Activated naive CD4-positive, alpha-beta T cell treated with anti-CD3 and anti-CD28 coated beads, Interleukin-2, amount 10 ng/mL, durations not matched to agents 7 days and 5 days (primary cell): ENCODE measurements around the gene PSMB2.
A peak's percentile ranks its signal among the peaks of the same experiment; 100 is the strongest.

ENCODE experiments used
- CTCF ChIA-PET: fragments of 350-600 bp; sonication (Branson Sonifier 250); formaldehyde crosslinking; loops from one replicate; lab custom pipeline; 2021; ENCODE audit warnings: antibody characterized with exemption; lab: Charles Lee
- DNase-seq: peaks from one replicate; pipeline ENCODE4 v3.0.0-alpha.2; 2020
- H3K27ac Mint-ChIP-seq: one replicate; pipeline ENCODE4 v1.8.0; 2021; ENCODE audit warnings: mild to moderate bottlenecking, moderate library complexity, mixed read lengths
- H3K27me3 Mint-ChIP-seq: one replicate; pipeline ENCODE4 v1.8.0; 2021; ENCODE audit warnings: mild to moderate bottlenecking, mixed read lengths
- H3K36me3 Mint-ChIP-seq: one replicate; pipeline ENCODE4 v1.8.0; 2021; ENCODE audit warnings: mixed read lengths
- H3K4me1 Mint-ChIP-seq: one replicate; pipeline ENCODE4 v1.8.0; 2021; ENCODE audit warnings: mixed read lengths
- H3K4me3 Mint-ChIP-seq: one replicate; pipeline ENCODE4 v1.8.0; 2021; ENCODE audit warnings: mild to moderate bottlenecking, moderate library complexity, mixed read lengths
- H3K9me3 Mint-ChIP-seq: one replicate; pipeline ENCODE4 v1.8.0; 2021; ENCODE audit warnings: mixed read lengths

The PSMB2 gene

DNA sequence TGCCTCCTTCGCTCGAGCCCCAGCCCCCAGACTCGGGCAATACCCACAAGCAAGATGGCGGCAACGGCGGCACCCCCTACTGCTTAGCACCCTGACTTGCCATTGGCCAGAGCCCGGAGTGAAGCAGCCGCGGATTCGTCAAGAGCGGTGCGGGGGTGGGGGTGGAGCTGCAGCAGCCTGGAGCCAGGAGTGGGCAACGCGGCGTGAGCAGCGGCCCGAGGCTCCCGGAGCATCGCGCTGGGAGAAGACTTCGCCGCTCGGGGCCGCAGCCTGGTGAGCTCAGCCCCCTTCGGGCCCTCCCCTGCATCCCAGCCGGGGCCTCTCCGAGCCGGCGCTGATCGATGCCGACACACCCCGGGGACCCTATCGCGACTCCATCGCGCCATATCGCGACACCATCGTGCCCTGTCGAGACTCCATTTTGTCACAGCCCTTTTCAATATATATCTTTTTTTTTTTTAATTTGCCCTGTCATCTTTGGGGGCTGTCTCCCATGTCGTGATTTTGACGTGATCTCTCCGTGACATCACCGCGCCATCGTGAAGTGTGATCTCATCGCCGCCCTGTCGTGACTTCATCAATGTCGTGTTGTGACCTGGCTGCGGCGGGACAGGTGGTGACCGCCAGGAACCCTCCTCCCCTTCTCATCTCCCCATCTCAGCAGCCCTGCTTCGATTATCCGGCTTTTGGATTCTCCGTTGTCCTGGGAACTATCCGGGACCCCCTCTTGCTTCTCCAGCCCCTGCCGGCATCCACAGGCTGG is 83.5 kb downstream of the PSMB2 start, which contains the start of gene NCDN:
Gene NCDN, plus strand, starts transcription at position 189 of the 763 bp plus-strand sequence. Its CDS starts 392 bp downstream, at position 581.
- Mint-ChIP-seq H3K4me3 (peak within 1 kb of the TSS; percentile 95), H3K4me1 (peaks cover 50% of the 10 kb centered on the region), H3K9me3 (no peaks in the 10 kb centered on the region), H3K36me3 (peaks cover 5% of the 10 kb centered on the region), H3K27me3 (no peaks in the 10 kb centered on the region), H3K27ac (peak within 1 kb of the TSS; percentile 97)
- CTCF ChIA-PET, result interaction anchor here (1.6 to 9.2 kb wide), 2 partner anchors 52 to 107 kb away, joined by 5 to 85 read pairs; no protein-coding TSS in a partner anchor
- DNase-seq, result peak; percentile 98

DNA sequence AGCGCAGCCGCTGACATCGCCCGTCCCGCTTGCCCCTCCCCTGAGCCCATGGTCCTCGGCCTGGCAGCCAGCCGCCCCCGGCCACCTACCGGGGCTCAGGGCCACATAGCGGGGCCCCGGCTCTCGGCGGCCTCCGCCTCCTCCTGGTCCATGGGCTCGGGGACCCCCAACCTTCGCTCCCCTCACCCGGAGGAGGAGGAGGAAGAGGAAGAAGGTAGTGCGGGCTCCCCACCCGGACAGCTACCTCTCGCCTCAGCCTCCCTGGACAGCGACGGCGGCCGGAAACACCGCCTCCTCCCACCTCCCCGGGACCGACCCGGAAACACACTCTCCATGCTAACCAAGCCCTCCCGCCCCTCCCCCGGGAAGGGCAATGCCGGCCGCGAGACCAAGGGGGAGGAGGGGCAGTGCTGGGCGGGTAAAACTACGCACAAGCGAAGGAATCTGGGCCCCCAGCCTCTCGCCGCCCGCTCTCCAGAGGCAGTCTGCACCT is 84.2 kb downstream of the PSMB2 start, which contains the start of gene KIAA0319L:
Gene KIAA0319L, minus strand, starts transcription at position 286 of the 493 bp plus-strand sequence. CDS start 2,912 bp downstream, outside the sequence.
- DNase-seq, result peak; percentile 88
- Mint-ChIP-seq H3K4me3 (peak within 1 kb of the TSS; percentile 95), H3K36me3 (peaks cover 10% of the 10 kb centered on the region), H3K4me1 (peaks cover 50% of the 10 kb centered on the region), H3K27me3 (no peaks in the 10 kb centered on the region), H3K9me3 (no peaks in the 10 kb centered on the region), H3K27ac (peak within 1 kb of the TSS; percentile 97)
- CTCF ChIA-PET, result interaction anchor here (0.8 to 9.2 kb wide), 4 partner anchors 9 to 107 kb away, joined by 3 to 85 read pairs (median 6); no protein-coding TSS in a partner anchor

DNA sequence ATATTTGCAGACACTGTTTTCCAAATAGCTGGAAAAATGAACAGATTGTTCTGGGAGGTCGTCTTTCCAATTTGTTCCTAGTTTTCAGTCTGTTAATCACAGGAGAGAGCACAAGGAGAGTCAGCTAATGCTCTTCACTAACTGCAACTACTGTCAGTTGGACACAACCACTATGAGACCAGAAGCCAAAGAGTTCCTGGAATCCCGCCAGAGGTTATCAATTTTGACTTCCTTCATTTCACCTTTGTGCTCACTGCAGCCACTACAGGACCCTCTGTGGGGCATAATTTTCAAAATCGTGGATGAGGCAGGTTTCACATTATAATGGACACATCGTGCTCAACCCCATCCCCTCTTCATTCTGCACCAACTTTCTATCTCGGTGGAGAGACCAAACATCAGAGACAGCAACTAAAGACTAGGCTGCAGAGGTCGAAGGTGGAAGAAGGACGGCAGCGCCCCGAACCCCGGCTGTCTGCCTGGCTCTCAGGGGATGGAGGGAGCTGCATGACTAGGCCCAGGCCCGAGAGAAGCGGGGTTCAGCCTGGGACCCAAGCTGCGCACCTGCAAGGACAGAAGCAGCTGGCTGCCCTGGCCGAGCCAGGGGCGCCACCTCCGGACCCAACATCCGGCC is 84.7 kb downstream of the PSMB2 start:
- Mint-ChIP-seq H3K4me1 (peaks cover 49% of the 10 kb centered on the region), H3K27me3 (no peaks in the 10 kb centered on the region), H3K27ac (peak overlapping the region; percentile 97), H3K4me3 (peak overlapping the region; percentile 95), H3K9me3 (no peaks in the 10 kb centered on the region), H3K36me3 (peaks cover 16% of the 10 kb centered on the region)
- CTCF ChIA-PET, result interaction anchor here (0.8 to 9.2 kb wide), 5 partner anchors 9 to 115 kb away, joined by 3 to 85 read pairs (median 5); no protein-coding TSS in a partner anchor
- no peak for DNase-seq

DNA sequence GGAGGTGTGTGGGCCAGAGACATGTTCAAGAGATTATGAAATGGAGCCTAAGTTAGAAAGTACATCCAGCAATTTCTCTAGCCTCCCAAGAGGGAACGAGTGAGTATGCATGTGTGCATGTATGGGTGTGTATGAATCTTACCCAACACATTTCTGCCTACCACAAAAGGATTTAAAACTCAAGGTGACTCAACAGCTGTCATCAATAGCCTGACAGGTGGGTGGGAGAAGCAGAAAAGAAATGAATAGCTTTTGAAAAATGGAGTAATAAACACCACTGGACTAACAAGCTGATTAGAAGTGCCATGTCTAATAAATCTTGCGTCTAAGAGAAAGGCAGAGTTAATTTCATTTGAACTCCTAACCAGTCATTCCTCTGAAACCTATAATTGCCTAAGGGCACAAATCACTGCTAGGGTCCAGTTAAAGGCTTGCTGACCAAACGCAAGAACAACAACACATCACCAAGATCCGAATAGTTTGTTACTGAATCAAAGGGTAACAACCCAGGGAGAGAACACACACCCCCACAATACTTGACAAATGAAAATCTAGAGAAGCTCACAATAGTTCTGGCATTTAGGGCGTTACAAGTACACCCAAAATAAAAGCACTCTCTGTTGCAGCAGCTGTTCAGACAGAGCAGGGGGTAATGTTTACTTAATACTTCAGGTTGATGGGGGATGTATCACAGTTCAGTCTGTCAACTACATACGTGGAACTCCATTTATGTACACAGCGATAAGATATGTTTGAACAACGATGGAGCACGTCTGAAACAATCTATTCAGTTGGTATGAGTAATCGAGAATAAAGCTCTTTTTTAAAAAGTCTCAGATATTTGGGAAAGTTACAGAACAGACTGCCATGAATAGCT is 85.5 kb downstream of the PSMB2 start:
- Mint-ChIP-seq H3K9me3 (no peaks in the 10 kb centered on the region), H3K4me3 (peak overlapping the region; percentile 95), H3K36me3 (peaks cover 18% of the 10 kb centered on the region), H3K27me3 (no peaks in the 10 kb centered on the region), H3K4me1 (peaks cover 46% of the 10 kb centered on the region), H3K27ac (peak overlapping the region; percentile 97)
- CTCF ChIA-PET, result interaction anchor here (0.8 to 9.2 kb wide), 6 partner anchors 9 to 114 kb away, joined by 3 to 85 read pairs (median 4); no protein-coding TSS in a partner anchor
- no peak for DNase-seq

DNA sequence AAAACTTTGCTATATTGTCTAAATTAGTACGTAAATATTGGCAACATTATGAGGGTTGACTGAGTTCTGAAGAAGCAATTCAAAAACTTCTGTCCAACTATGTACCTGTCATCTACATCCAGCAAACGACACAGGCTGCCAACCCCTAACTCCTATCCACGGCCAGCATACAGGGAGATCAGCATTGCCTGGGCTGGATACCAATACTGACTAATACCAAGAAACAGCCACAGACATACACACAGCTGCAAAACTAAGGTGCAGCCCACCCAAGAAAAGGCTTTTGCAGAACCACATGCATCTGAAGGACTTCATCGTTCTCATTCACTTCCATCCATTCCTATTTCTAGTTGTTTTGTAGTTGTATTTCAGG is 86.1 kb downstream of the PSMB2 start:
- Mint-ChIP-seq H3K4me3 (peak overlapping the region; percentile 95), H3K27me3 (no peaks in the 10 kb centered on the region), H3K9me3 (no peaks in the 10 kb centered on the region), H3K4me1 (peaks cover 46% of the 10 kb centered on the region), H3K36me3 (peaks cover 21% of the 10 kb centered on the region), H3K27ac (no peak overlapping the region)
- CTCF ChIA-PET, result interaction anchor here (1.3 to 9.2 kb wide), 4 partner anchors 10 to 114 kb away, joined by 3 to 85 read pairs (median 6); no protein-coding TSS in a partner anchor
- no peak for DNase-seq

DNA sequence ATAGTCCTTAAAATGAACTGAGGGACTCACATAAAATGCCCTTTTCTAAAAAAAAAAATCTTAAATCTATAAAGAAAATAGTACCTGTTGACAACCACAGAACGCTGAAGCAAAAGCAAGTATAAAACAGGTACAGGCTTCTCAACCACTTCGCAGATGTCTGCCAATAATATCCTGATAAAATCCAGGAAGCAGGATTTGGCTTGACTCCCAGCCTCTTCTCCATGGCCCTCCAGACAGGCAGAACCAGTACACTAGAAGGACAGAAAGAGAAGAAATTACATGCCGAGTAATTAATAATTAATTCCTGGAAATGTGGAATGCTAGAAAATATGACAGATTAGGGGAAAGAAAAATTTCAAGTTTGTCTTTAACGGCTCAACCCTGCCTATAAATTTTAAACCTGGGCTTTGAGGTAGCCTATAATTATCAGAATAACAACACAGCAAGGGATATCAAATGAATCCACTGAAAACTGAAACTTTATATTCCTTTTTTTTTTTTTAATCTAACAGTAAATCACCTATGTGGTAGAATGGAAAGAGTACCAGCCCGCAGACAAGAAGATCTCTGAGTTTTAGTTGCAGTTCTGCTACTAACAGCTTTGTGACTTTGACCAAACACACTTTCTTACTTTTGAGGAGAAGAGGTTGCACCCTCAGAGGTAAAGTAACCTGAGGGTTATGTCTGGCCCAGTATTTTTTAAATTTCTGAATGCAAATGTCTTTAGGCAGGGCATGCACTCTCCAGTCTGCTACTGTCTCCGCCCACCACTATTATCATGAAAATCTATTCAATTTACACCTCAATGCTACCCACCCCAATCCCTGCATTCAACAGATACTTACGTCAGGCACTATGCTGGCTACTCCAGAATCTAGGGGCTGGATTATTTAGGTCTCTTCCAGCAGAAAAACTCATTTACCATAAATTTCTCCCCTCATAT is 86.8 kb downstream of the PSMB2 start:
- H3K36me3 Mint-ChIP-seq, result peaks cover 27% of the 10 kb centered on the region
- H3K27ac Mint-ChIP-seq, result no peak overlapping the region
- CTCF ChIA-PET, result interaction anchor here (1.3 to 9.2 kb wide), 4 partner anchors 10 to 104 kb away, joined by 3 to 85 read pairs (median 6); no protein-coding TSS in a partner anchor

DNA sequence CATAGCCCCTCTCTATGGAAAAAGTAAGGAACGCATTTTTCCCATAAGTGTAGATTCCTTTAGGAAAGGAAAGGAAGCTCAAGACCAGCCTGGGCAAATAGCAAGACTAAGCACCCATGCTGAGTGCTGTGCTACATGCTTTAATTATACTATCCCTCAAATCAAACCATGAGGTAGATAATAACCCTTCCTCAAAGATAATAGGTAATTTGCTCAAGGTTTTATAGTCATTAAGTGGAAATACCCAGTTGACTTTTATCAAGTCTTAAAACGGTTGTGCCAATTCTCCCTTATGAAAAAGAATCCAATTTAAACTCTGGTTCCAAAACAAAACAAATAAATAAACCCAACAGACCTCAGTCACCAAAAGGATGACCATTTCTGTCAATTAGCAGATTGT is 87.5 kb downstream of the PSMB2 start:
- H3K4me3 Mint-ChIP-seq, result no peak overlapping the region
- H3K36me3 Mint-ChIP-seq, result peaks cover 31% of the 10 kb centered on the region
- DNase-seq, result no peak
- no peaks in the 10 kb centered on the region for H3K27me3 Mint-ChIP-seq
- no peaks in the 10 kb centered on the region for H3K9me3 Mint-ChIP-seq
- H3K27ac Mint-ChIP-seq, result no peak overlapping the region
- H3K4me1 Mint-ChIP-seq, result peaks cover 42% of the 10 kb centered on the region
- CTCF ChIA-PET, result interaction anchor here (1.5 kb wide), 1 partner anchor 11 kb away, joined by 4 read pairs; no protein-coding TSS in a partner anchor

More for the DNA sequence above, 86.8 kb downstream of the PSMB2 start:
- Mint-ChIP-seq H3K4me1 (peaks cover 42% of the 10 kb centered on the region), H3K27me3 (no peaks in the 10 kb centered on the region), H3K9me3 (no peaks in the 10 kb centered on the region), H3K4me3 (no peak overlapping the region)
- no peak for DNase-seq
